Dermis microvascular lymphatic vessel endothelial cell (primary cell): ENCODE data around the gene CELA2A. TPM values are rescaled to one million over a fixed set of nuclear protein-coding genes. Genes with fewer than 3 reads are reported as not detected.
A peak's percentile ranks its signal among the peaks of the same experiment; 100 is the strongest.
"Not testable (repeated sequence)": the region's sequence is repeated elsewhere in the genome, so short reads cannot be mapped to it uniquely, and the experiment has no call there.

Experiments used
- DNase-seq, 2 donors: peaks; one replicate each; pipeline versions ENCODE4 v3.0.0 to v3.0.0-alpha.2; 2010; ENCODE audit warnings: low read depth in 2 of 2
- total RNA-seq: library from RNA; depleted of rRNA; stranded (reverse); fragments of >200 nt; gene quantifications from 2 replicates; pipeline ENCODE4 v1.2.1, GENCODE V29; 2014

Gene CELA2A
- total RNA-seq, 1 donor from 2014 or later: not detected

GRCh38 chr1:15500184-15501178 lies 43.9 kb downstream of the CELA2A start:
- no peak for DNase-seq

- DNase-seq: peak; percentile 35 to 60
These were observed 44.9 kb downstream of the CELA2A start for GRCh38 chr1:15501208-15502032.

GRCh38 chr1:15504436-15504835 lies 47.9 kb downstream of the CELA2A start:
- no peak for DNase-seq

GRCh38 chr1:15506831-15507230 lies 50.3 kb downstream of the CELA2A start:
- DNase-seq: no peak

- DNase-seq: no peak
These were observed 50.7 kb downstream of the CELA2A start for GRCh38 chr1:15507278-15507677.

GRCh38 chr1:15508700-15509487 lies 52.4 kb downstream of the CELA2A start:
- DNase-seq: no peak

GRCh38 chr1:15509586-15509985 lies 53.1 kb downstream of the CELA2A start:
- DNase-seq: peak in 1 of 2 donors; percentile 18

- DNase-seq: no peak
These were observed 54.3 kb downstream of the CELA2A start for GRCh38 chr1:15510611-15511405.

- no peak for DNase-seq
These were observed 56.7 kb downstream of the CELA2A start for GRCh38 chr1:15513192-15513591.

GRCh38 chr1:15513919-15514318 lies 57.4 kb downstream of the CELA2A start:
- DNase-seq: no peak

- not testable (repeated sequence) for DNase-seq
These were observed 58.0 kb downstream of the CELA2A start for GRCh38 chr1:15514557-15514956.

- peak in 1 of 2 donors; percentile 35 for DNase-seq
These were observed 58.6 kb downstream of the CELA2A start for GRCh38 chr1:15515022-15515663.

- DNase-seq: no peak
These were observed 63.1 kb downstream of the CELA2A start for GRCh38 chr1:15519625-15520024.

- DNase-seq: not testable (repeated sequence)
These were observed 64.8 kb downstream of the CELA2A start for GRCh38 chr1:15521206-15521906.

Other genes with a start within 250 kb of the CELA2A start
- gene FHAD1, start 209.5 kb upstream of the CELA2A start, total RNA-seq: under 0.01 and 0.13 TPM in 2 replicates
- gene EFHD2, start 46.8 kb upstream of the CELA2A start, total RNA-seq: 33.4 and 34.1 TPM in 2 replicates
- gene CTRC, start 18.3 kb upstream of the CELA2A start, total RNA-seq: not detected in 2 replicates
- gene CELA2B, start 19.4 kb downstream of the CELA2A start, total RNA-seq: not detected in 2 replicates
- gene CASP9, start 67.5 kb downstream of the CELA2A start, total RNA-seq: 3.2 and 3.5 TPM in 2 replicates
- gene DNAJC16, start 70.1 kb downstream of the CELA2A start, total RNA-seq: 9.1 and 11.8 TPM in 2 replicates
- gene AGMAT, start 128.3 kb downstream of the CELA2A start, total RNA-seq: 0.38 and 0.90 TPM in 2 replicates
- gene DDI2, start 160.7 kb downstream of the CELA2A start, total RNA-seq: 13.0 and 20.1 TPM in 2 replicates
- 40.1 and 60.6 TPM in 2 replicates for gene PLEKHM2, start 227.6 kb downstream of the CELA2A start, total RNA-seq